Muscle of arm (tissue), 14 donors: ENCODE data around the gene TADA2B. TPM values are rescaled to one million over a fixed set of nuclear protein-coding genes. Genes with fewer than 3 reads are reported as not detected.

Experiments
- DNase-seq: peaks from one replicate; pipeline ENCODE4 v3.0.0-alpha.2; 2013
- long read RNA-seq, 11 donors: transcript quantifications; one replicate each; lab custom pipeline, GENCODE V29; 2026
- polyA plus RNA-seq, 12 donors: library from polyadenylated mRNA; unstranded; fragments of 120-200 nt; gene quantifications; one replicate each; pipeline ENCODE4 v1.2.1, GENCODE V29; 2013; ENCODE audit not compliant: insufficient read length in 12 of 12

Gene TADA2B, protein sequence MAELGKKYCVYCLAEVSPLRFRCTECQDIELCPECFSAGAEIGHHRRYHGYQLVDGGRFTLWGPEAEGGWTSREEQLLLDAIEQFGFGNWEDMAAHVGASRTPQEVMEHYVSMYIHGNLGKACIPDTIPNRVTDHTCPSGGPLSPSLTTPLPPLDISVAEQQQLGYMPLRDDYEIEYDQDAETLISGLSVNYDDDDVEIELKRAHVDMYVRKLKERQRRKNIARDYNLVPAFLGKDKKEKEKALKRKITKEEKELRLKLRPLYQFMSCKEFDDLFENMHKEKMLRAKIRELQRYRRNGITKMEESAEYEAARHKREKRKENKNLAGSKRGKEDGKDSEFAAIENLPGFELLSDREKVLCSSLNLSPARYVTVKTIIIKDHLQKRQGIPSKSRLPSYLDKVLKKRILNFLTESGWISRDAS
- polyA plus RNA-seq = 10 to 100 TPM in 11 of 12 donors, not detected in 1; 14.0 to 27.5 (median 18.8) TPM
- long read RNA-seq, donor 1, full-length matches to known transcripts = 22 of 43 reads
- long read RNA-seq, donor 1, partial matches to known transcripts = 21 of 43 reads
- long read RNA-seq, donor 1, other reads (novel, unspliced or antisense) = 0 of 43 reads
- long read RNA-seq, donor 2, full-length matches to known transcripts = 24 of 24 reads
- long read RNA-seq, donor 2, partial matches to known transcripts = 0 of 24 reads
- long read RNA-seq, donor 2, other reads (novel, unspliced or antisense) = 0 of 24 reads
- long read RNA-seq, donor 3, full-length matches to known transcripts = 15 of 15 reads
- long read RNA-seq, donor 3, partial matches to known transcripts = 0 of 15 reads
- long read RNA-seq, donor 3, other reads (novel, unspliced or antisense) = 0 of 15 reads
- long read RNA-seq, donor 4, full-length matches to known transcripts = 3 of 3 reads
- long read RNA-seq, donor 4, partial matches to known transcripts = 0 of 3 reads
- long read RNA-seq, donor 4, other reads (novel, unspliced or antisense) = 0 of 3 reads
- long read RNA-seq, donor 5, full-length matches to known transcripts = 25 of 25 reads
- long read RNA-seq, donor 5, partial matches to known transcripts = 0 of 25 reads
- long read RNA-seq, donor 5, other reads (novel, unspliced or antisense) = 0 of 25 reads
- long read RNA-seq, donor 6, full-length matches to known transcripts = 12 of 12 reads
- long read RNA-seq, donor 6, partial matches to known transcripts = 0 of 12 reads
- long read RNA-seq, donor 6, other reads (novel, unspliced or antisense) = 0 of 12 reads
- long read RNA-seq, donor 7, full-length matches to known transcripts = 9 of 9 reads
- long read RNA-seq, donor 7, partial matches to known transcripts = 0 of 9 reads
- long read RNA-seq, donor 7, other reads (novel, unspliced or antisense) = 0 of 9 reads
- long read RNA-seq, donor 8, full-length matches to known transcripts = 31 of 31 reads
- long read RNA-seq, donor 8, partial matches to known transcripts = 0 of 31 reads
- long read RNA-seq, donor 8, other reads (novel, unspliced or antisense) = 0 of 31 reads
- long read RNA-seq, donor 9, full-length matches to known transcripts = 20 of 20 reads
- long read RNA-seq, donor 9, partial matches to known transcripts = 0 of 20 reads
- long read RNA-seq, donor 9, other reads (novel, unspliced or antisense) = 0 of 20 reads
- long read RNA-seq, donor 10, full-length matches to known transcripts = 29 of 29 reads
- long read RNA-seq, donor 10, partial matches to known transcripts = 0 of 29 reads
- long read RNA-seq, donor 10, other reads (novel, unspliced or antisense) = 0 of 29 reads
- long read RNA-seq, donor 11, full-length matches to known transcripts = 16 of 16 reads
- long read RNA-seq, donor 11, partial matches to known transcripts = 0 of 16 reads
- long read RNA-seq, donor 11, other reads (novel, unspliced or antisense) = 0 of 16 reads

DNA sequence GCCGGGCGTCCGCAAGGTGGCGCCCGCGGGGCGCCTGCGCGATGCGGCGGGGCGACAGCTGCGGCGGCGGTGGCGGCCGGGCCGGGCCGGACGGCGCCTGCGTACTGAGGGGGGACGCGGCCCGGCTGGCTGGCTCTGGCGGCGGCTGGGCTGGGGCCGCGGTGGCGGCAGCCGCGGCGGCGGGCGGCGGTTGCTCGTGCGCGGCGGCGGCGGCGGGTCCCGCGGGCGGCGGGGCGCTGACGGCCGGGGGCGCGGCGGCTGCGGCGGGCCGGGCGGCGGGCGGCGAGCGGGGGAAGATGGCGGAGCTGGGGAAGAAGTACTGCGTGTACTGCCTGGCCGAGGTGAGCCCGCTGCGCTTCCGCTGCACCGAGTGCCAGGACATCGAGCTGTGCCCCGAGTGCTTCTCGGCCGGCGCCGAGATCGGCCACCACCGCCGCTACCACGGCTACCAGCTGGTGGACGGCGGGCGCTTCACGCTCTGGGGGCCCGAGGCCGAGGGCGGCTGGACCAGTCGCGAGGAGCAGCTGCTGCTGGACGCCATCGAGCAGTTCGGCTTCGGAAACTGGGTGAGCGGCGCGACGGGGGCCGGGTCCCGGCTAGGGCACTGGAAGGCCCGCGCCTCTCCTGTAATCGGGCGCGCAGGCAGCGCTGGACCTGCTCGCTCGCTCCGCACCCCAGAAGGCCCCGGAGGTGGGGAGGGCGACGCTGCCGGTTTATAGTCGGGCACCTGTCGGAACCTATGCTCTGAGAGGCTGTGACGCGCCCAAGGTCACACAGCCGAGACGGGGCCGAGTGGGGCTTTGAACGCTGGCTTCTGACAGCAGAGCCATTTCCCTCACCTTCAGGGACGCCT is at the start of gene TADA2B:
Gene TADA2B, plus strand, starts transcription at position 89 of the 853 bp plus-strand sequence. Its CDS starts 208 bp downstream, at position 297.
- DNase-seq = peak; percentile 48

DNA sequence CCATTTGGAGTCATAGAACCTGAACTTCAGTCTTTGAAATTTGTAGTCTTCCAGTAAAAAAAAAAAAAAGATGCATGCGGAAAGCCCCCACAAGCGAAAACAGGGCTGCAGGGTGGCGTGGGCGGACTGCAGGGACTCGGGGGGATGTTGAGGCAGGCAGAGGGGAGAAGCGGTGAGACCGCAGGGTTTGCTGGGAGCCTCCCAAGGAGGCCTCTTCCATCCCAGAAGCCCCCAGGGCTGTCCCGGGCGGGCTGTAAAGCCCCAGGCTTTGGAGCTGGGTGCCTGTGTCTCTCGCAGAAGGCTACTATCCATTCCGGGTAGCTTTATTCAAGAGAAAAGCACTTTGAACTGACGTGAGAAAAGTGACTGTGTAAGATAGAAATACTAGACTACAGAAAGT is 46.7 kb upstream of the TADA2B start:
- DNase-seq = no peak

GRCh38 chr4:6999172-7000086 is 43.7 kb upstream of the TADA2B start:
- no peak for DNase-seq

GRCh38 chr4:7000421-7001176 is 42.6 kb upstream of the TADA2B start:
- DNase-seq = no peak

GRCh38 chr4:7001271-7001670 is 41.9 kb upstream of the TADA2B start:
- no peak for DNase-seq

DNA sequence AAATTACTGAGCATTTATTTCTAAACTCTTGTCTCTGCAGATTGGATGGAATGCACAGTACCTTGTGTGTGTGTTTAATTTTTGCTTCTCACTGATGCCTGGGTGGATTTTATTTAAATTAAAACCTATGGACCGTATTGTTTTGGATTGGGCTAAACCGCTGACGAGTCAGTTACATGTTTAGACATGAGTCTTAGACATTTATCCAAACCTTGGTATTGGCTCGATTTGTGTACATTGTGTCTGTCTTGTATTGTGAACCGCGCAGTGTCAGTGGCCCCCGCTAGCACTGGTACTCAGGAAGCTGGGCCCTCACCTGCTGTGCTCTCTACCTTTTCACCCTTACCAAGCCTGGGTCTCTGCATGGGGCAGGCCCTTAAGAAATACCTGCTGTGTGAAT is 40.8 kb upstream of the TADA2B start:
- no peak for DNase-seq

GRCh38 chr4:7003176-7003878 is 39.8 kb upstream of the TADA2B start:
- DNase-seq = no peak

- DNase-seq = no peak
These were observed 39.3 kb upstream of the TADA2B start for GRCh38 chr4:7003879-7004240.

GRCh38 chr4:7004331-7004730 is 38.8 kb upstream of the TADA2B start:
- no peak for DNase-seq

- DNase-seq = no peak
These were observed 37.6 kb upstream of the TADA2B start for GRCh38 chr4:7005571-7005970.

DNA sequence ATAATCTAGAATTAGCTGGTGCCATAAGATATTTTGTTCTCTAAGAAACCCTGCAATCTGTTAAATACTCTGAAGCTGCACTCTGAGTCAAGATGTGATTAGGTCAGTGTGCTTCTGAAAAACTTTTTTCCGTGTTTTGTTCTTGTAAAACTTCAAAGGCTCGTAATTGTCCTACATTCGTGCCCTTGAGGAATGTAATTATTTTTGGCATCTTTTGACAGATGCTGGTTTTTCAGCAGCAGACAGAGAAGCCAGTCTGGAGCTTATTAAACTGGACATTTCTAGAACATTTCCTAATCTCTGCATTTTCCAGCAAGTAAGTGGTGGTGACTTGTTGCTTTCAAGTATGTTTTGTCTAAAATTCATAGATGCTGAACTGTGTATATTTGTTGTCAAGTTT is 36.8 kb upstream of the TADA2B start:
- DNase-seq = no peak

GRCh38 chr4:7007142-7007907 is 35.8 kb upstream of the TADA2B start:
- DNase-seq = no peak

- DNase-seq = no peak
These were observed 35.2 kb upstream of the TADA2B start for GRCh38 chr4:7007944-7008343.

DNA sequence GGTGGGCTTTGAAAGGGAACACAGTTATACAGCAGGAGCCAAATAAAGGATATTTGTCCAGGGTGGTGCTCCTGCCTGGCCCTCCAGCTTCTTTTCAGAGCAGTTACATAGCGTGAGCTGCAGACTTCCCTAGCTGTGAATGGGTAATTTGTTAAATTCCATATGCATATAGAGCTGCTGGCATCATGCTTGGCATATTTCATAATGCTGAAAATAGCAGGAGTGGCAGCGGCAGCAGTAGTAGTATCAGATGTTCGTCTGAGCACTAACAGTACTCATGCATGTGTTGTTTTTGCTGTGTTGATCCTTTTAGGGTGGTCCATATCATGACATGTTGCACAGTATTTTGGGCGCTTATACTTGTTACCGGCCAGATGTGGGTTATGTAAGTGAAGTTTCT is 33.6 kb upstream of the TADA2B start:
- DNase-seq = no peak

DNA sequence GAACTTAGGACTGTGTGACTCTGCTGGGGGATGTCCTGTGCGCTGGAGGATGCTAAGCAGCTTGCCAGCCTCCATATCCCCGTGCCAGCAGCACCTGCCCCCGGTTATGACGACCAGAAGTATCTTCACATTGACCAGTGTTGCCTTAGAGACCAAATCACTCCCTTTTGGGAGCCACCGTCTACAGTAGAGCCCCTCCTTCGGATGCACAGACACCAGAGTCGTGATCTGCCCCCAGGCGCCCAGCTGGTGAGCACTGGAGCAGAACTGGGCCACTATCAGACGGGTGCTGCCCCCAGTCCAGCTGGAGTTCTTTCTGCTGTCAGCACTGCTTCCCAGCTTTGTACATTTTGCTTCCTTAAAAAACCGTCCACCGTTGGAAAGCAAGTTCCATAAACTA is 30.0 kb upstream of the TADA2B start:
- DNase-seq = no peak

DNA sequence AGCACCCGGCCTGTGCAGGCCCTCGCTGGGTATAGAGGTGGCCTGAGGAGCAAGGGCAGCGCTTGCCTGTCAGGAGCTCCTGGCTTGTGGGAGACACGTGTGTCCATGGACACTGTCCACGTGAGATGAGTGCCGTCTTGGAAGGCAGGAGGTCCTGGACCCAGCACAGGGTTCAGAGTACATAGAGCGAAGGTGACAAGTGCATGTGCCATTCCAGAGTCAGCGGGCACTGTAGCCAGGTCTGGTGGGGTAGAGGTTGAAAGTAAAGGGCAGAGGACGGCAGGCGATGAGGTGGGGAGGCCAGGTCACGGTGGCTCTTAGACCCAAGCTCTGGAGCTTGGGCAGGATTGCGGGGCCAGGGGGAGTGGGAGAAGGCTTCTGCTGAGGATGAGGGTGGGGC is 28.4 kb upstream of the TADA2B start:
- DNase-seq = no peak
